Endodermal cell (in vitro differentiated cells): Measurements from ENCODE around the gene YAP1. TPM values are rescaled to one million over a fixed set of nuclear protein-coding genes. Genes with fewer than 3 reads are reported as not detected.
"Not testable (repeated sequence)": the region's sequence is repeated elsewhere in the genome, so short reads cannot be mapped to it uniquely, and the experiment has no call there.

ENCODE experiments used
- DNase-seq: peaks from one replicate; pipeline ENCODE4 v3.0.0-alpha.2; 2017
- H3K27ac ChIP-seq: 2 replicates; pipeline ENCODE4 v1.5.1; 2013; ENCODE audit warnings: mild to moderate bottlenecking, low read depth, low read length, moderate library complexity
- H3K27me3 ChIP-seq: 2 replicates; pipeline ENCODE4 v1.6.1; 2013; ENCODE audit warnings: mild to moderate bottlenecking, low read length, moderate library complexity; ENCODE audit not compliant: insufficient read depth, control insufficient read depth, poor library complexity, severe bottlenecking
- H3K36me3 ChIP-seq: 2 replicates; pipeline ENCODE4 v1.7.0; 2013; ENCODE audit warnings: mild to moderate bottlenecking, low read length, moderate library complexity; ENCODE audit not compliant: control insufficient read depth, insufficient read depth
- H3K4me1 ChIP-seq: one replicate; pipeline ENCODE4 v1.7.0; 2013; ENCODE audit warnings: low read length; ENCODE audit not compliant: control insufficient read depth, insufficient read depth
- H3K4me3 ChIP-seq: 2 replicates; pipeline ENCODE4 v1.5.1; 2013; ENCODE audit warnings: mild to moderate bottlenecking, low read length, moderate library complexity
- H3K9ac ChIP-seq: 2 replicates; pipeline ENCODE4 v1.6.1; 2013; ENCODE audit warnings: mild to moderate bottlenecking, low read length, moderate library complexity; ENCODE audit not compliant: poor library complexity, severe bottlenecking; ENCODE audit errors: extremely low read depth
- H3K9me3 ChIP-seq: 2 replicates; pipeline ENCODE4 v1.6.1; 2013; ENCODE audit warnings: mild to moderate bottlenecking, low read length, moderate library complexity; ENCODE audit not compliant: control insufficient read depth
- H3K27ac Mint-ChIP-seq: 2 replicates; pipeline ENCODE4 v1.8.0; 2020; ENCODE audit warnings: mixed read lengths
- H3K27me3 Mint-ChIP-seq: 2 replicates; pipeline ENCODE4 v1.8.0; 2021; ENCODE audit warnings: mild to moderate bottlenecking, mixed read lengths; ENCODE audit not compliant: insufficient read depth
- H3K36me3 Mint-ChIP-seq: 2 replicates; pipeline ENCODE4 v1.8.0; 2020; ENCODE audit warnings: low read depth, mixed read lengths
- H3K4me1 Mint-ChIP-seq: 2 replicates; pipeline ENCODE4 v1.8.0; 2020; ENCODE audit warnings: mixed read lengths
- H3K4me3 Mint-ChIP-seq: 2 replicates; pipeline ENCODE4 v1.8.0; 2020; ENCODE audit warnings: mild to moderate bottlenecking, moderate library complexity, mixed read lengths
- H3K9me3 Mint-ChIP-seq: 2 replicates; pipeline ENCODE4 v1.8.0; 2020; ENCODE audit warnings: mild to moderate bottlenecking, mixed read lengths
- WGBS, 2 experiments: methylation state at CpG; one replicate each; pipeline versions ENCODE4 v1.1.5 to v1.1.7; 2013; ENCODE audit warnings: missing lambda C conversion rate in 2 of 2, mixed read lengths in 1 of 2; ENCODE audit not compliant: insufficient coverage in 1 of 2, insufficient read length in 1 of 2; 5-methylcytosine and 5-hydroxymethylcytosine counted together
- total RNA-seq, 2 donors: library from RNA; stranded (reverse); fragmentation: NEBNext Ultra II Directional in 1 of 2; extraction: Animal tissue kit (Norgen Biotek cat#: 25700) in 1 of 2; gene quantifications; 2 replicates in 1 of 2; 3 replicates in 1 of 2; pipeline ENCODE4 v1.2.1, GENCODE V29; 2021
- TF ChIP-seq, protein P1 (sequence below): fragments of 200-600 bp; sonication (generic); conservative IDR thresholded peaks from 2 replicates; pipeline ENCODE4 v1.5.0; 2021; ENCODE audit warnings: antibody characterized with exemption, mild to moderate bottlenecking

YAP1 gene
- total RNA-seq, 2 donors from 2014 or later, result 224 to 228 TPM

DNA sequence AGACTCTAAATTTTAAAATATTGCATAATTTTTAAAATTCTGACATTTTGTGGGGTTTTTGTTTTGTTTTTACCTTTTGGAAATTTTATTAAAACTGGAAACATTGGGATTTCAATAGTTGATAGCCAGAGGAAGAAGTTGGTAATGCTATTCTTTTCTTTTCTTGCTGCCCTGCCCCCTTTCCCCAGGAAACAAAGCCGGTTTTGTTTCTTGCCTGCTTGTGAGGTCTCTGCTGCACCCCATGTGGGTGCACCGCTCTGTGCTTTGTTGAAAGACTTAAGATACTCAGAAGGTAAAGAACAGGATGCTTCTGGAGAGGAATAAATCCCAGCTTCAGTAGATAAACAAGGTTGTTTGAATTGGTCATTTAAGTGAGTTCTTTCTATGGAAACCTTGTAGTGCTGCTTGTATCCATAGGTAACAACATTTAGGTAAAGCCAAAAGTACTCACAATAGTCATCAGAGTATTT is 87.5 kb downstream of the YAP1 start:
- WGBS, 2 experiments, result 0% methylated on average over 1 to 2 of the region's 2 CpGs
- Histone ChIP-seq H3K36me3 (peaks cover 69% of the 10 kb centered on the region), H3K27ac (peak overlapping the region; percentile 84), H3K9ac (peak overlapping the region; percentile 44), H3K9me3 (peaks cover 21% of the 10 kb centered on the region), H3K27me3 (no peaks in the 10 kb centered on the region), H3K4me1 (peaks cover 4% of the 10 kb centered on the region), H3K4me3 (peak overlapping the region; percentile 62)
- TF ChIP-seq, protein P1, sequence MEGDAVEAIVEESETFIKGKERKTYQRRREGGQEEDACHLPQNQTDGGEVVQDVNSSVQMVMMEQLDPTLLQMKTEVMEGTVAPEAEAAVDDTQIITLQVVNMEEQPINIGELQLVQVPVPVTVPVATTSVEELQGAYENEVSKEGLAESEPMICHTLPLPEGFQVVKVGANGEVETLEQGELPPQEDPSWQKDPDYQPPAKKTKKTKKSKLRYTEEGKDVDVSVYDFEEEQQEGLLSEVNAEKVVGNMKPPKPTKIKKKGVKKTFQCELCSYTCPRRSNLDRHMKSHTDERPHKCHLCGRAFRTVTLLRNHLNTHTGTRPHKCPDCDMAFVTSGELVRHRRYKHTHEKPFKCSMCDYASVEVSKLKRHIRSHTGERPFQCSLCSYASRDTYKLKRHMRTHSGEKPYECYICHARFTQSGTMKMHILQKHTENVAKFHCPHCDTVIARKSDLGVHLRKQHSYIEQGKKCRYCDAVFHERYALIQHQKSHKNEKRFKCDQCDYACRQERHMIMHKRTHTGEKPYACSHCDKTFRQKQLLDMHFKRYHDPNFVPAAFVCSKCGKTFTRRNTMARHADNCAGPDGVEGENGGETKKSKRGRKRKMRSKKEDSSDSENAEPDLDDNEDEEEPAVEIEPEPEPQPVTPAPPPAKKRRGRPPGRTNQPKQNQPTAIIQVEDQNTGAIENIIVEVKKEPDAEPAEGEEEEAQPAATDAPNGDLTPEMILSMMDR, result no peak
- Mint-ChIP-seq H3K27me3 (no peaks in the 10 kb centered on the region), H3K36me3 (peaks cover 43% of the 10 kb centered on the region), H3K4me1 (peaks cover 29% of the 10 kb centered on the region), H3K9me3 (peaks cover 11% of the 10 kb centered on the region), H3K27ac (peak overlapping the region; percentile 89), H3K4me3 (peak overlapping the region; percentile 18)
- peak; percentile 86 for DNase-seq

DNA sequence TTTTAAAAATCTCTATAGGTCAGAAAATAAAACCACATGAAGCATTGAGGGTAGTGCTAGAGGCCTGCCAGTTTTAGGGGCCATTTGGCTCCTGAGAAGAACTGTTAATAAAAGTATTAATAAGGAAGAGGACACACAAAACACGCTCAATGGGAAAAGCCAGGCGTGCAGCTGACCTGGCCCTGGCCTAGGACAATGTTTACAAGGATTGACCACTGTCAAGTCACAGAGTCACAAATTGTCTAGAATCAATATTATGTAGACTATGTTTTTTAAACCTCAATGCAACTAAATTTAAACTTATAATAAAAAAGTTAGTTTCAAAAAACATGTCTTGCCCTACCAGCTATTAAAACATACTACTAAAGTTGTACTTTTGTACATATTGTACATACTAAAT is 89.4 kb downstream of the YAP1 start:
- TF ChIP-seq, protein P1, result no peak
- DNase-seq, result no peak
- H3K36me3 Mint-ChIP-seq, result peaks cover 36% of the 10 kb centered on the region
- no peak overlapping the region for H3K9ac ChIP-seq
- H3K4me3 ChIP-seq, result no peak overlapping the region
- peaks cover 72% of the 10 kb centered on the region for H3K36me3 ChIP-seq
- H3K9me3 Mint-ChIP-seq, result peaks cover 11% of the 10 kb centered on the region
- H3K27ac ChIP-seq, result no peak overlapping the region
- H3K4me3 Mint-ChIP-seq, result no peak overlapping the region
- peak overlapping the region; percentile 44 for H3K27ac Mint-ChIP-seq
- peaks cover 30% of the 10 kb centered on the region for H3K4me1 Mint-ChIP-seq
- WGBS, 2 experiments, result 94 to 100% methylated on average over 2 of the region's 2 CpGs
- H3K9me3 ChIP-seq, result peaks cover 14% of the 10 kb centered on the region
- H3K27me3 Mint-ChIP-seq, result no peaks in the 10 kb centered on the region
- no peaks in the 10 kb centered on the region for H3K27me3 ChIP-seq
- no peaks in the 10 kb centered on the region for H3K4me1 ChIP-seq

DNA sequence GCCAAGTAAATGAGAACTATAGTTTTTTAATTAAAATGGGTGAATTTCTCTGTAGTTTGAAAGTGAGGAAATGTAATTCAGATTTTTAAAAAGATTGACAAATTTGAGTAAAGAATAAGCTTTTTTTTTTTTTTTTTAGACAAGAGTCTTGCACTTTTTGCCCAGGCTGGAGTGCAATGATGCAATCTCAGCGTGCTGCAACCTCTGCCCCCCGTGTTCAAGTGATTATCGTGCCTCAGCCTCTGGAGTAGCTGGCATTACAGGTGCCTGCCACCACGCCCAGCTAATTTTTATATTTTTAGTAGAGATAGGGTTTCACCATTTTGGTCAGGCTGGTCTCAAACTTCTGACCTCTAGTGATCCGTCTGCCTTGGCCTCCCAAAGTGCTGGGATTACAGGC is 90.1 kb downstream of the YAP1 start:
- H3K27ac Mint-ChIP-seq, result not testable (repeated sequence)
- 89 to 94% methylated on average over 3 to 5 of the region's 5 CpGs for WGBS, 2 experiments
- peaks cover 30% of the 10 kb centered on the region for H3K4me1 Mint-ChIP-seq

DNA sequence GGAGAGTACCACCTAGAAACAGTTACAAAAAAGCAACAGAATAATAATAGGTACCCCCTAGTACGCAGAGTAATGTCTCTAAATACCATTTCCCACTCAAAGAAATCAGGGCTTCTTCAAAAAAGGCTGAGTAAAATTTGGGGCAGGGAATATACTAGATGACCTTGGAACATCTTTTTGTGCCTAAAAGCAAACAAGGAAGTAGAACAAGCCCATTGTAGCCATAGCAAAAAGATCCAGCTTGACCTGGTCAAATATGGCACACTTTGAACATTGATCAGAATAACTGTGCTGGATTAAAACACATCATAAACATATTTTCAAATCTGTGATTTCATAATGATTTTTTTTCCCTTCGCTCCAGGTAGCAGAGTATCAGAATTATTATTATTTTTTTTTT is 91.5 kb downstream of the YAP1 start:
- no peak overlapping the region for H3K27ac ChIP-seq
- Mint-ChIP-seq H3K36me3 (peaks cover 39% of the 10 kb centered on the region), H3K4me1 (peaks cover 24% of the 10 kb centered on the region), H3K9me3 (no peaks in the 10 kb centered on the region), H3K27me3 (no peaks in the 10 kb centered on the region), H3K4me3 (no peak overlapping the region), H3K27ac (no peak overlapping the region)
- DNase-seq, result no peak
- peaks cover 73% of the 10 kb centered on the region for H3K36me3 ChIP-seq
- H3K9me3 ChIP-seq, result no peaks in the 10 kb centered on the region
- TF ChIP-seq, protein P1, result no peak
- 75% methylated on average over 2 of the region's 2 CpGs; no CpG with 5 or more reads in 1 of the 2 experiments for WGBS, 2 experiments
- H3K4me1 ChIP-seq, result no peaks in the 10 kb centered on the region
- no peak overlapping the region for H3K9ac ChIP-seq
- no peaks in the 10 kb centered on the region for H3K27me3 ChIP-seq
- H3K4me3 ChIP-seq, result no peak overlapping the region

More for the DNA sequence above, 90.1 kb downstream of the YAP1 start:
- not testable (repeated sequence) for H3K9me3 Mint-ChIP-seq, H3K9me3 ChIP-seq, DNase-seq, H3K4me3 ChIP-seq, H3K27me3 Mint-ChIP-seq, H3K4me1 ChIP-seq, H3K9ac ChIP-seq, H3K27me3 ChIP-seq, H3K4me3 Mint-ChIP-seq, H3K27ac ChIP-seq
- H3K36me3 ChIP-seq, result peaks cover 70% of the 10 kb centered on the region
- H3K36me3 Mint-ChIP-seq, result peaks cover 31% of the 10 kb centered on the region
